Endothelial cell of umbilical vein (primary cell): Measurements from ENCODE around the gene PEMT. TPM values are rescaled to one million over a fixed set of nuclear protein-coding genes. Genes with fewer than 3 reads are reported as not detected.

Source experiments
- BruUV-seq: library from RNA; stranded (reverse); fragments of 400-500 nt; replicated peaks from 2 replicates; lab custom pipeline; 2021; lab: Mats Ljungman, UMichigan
- CTCF ChIA-PET: fragments of 300-600, 350-600 bp; sonication (Branson Sonifier 250); formaldehyde crosslinking; loops from one replicate; lab custom pipeline; 2021; ENCODE audit warnings: antibody characterized with exemption, inconsistent platforms; lab: Charles Lee
- POLR2A ChIA-PET: fragments of 300-600, 350-600 bp; sonication (Branson Sonifier 250); formaldehyde crosslinking; loops from one replicate; lab custom pipeline; 2021; ENCODE audit warnings: antibody characterized with exemption, inconsistent platforms; lab: Charles Lee
- DNase-seq: peaks from one replicate; pipeline ENCODE4 v3.0.0-alpha.2; 2011; ENCODE audit warnings: low read depth, low spot score
- FAIRE-seq: peaks from 2 replicates; lab custom pipeline; 2011; peaks lifted over from hg19 to GRCh38; lab: Jason Lieb, UNC
- H2AFZ ChIP-seq: 2 replicates; pipeline ENCODE4 v1.6.0; 2012; ENCODE audit warnings: low read depth, low read length, control low read depth, inconsistent platforms
- H3K27ac ChIP-seq: 2 replicates; pipeline ENCODE4 v1.5.1; 2011; ENCODE audit warnings: low read depth, mild to moderate bottlenecking, control low read depth, low read length, moderate library complexity; ENCODE audit not compliant: insufficient read depth
- H3K27me3 ChIP-seq, 2 experiments: 2 replicates each; pipeline versions ENCODE4 v1.6.0 to v1.6.1; 2011; ENCODE audit warnings: low read length in 2 of 2, mixed read lengths in 1 of 2; ENCODE audit not compliant: control insufficient read depth in 2 of 2, insufficient read depth in 2 of 2
- H3K36me3 ChIP-seq, 2 experiments: 2 replicates in 1 of 2; 3 replicates in 1 of 2; pipeline ENCODE4 v1.5.1; 2011; ENCODE audit warnings: low read length in 2 of 2, mild to moderate bottlenecking in 1 of 2, moderate library complexity in 1 of 2; ENCODE audit not compliant: control insufficient read depth in 2 of 2, insufficient read depth in 2 of 2; ENCODE audit errors: extremely low read depth in 1 of 2
- H3K4me1 ChIP-seq: 3 replicates; pipeline ENCODE4 v1.5.1; 2011; ENCODE audit warnings: mild to moderate bottlenecking, low read length; ENCODE audit not compliant: control insufficient read depth, insufficient read depth; ENCODE audit errors: extremely low read depth
- H3K4me2 ChIP-seq: 2 replicates; pipeline ENCODE4 v1.6.1; 2011; ENCODE audit warnings: low read length, control low read depth, mixed read lengths; ENCODE audit not compliant: insufficient read depth
- H3K4me3 ChIP-seq, 3 experiments: fragments of 200-600 bp in 1 of 3; sonication (generic), shearing (Covaris generic) in 1 of 3; replicated peaks in 1 of 3; 2 replicates each; pipeline ENCODE4 v1.5.1; 2011 to 2016; ENCODE audit warnings: control low read depth in 3 of 3, low read length in 3 of 3, mild to moderate bottlenecking in 2 of 3, inconsistent platforms in 1 of 3, low read depth in 1 of 3, moderate library complexity in 1 of 3; ENCODE audit not compliant: insufficient read depth in 1 of 3
- H3K79me2 ChIP-seq: 2 replicates; pipeline ENCODE4 v1.6.0; 2012; ENCODE audit warnings: low read length, inconsistent platforms; ENCODE audit not compliant: control insufficient read depth, insufficient read depth
- H3K9ac ChIP-seq: replicated peaks from 2 replicates; pipeline ENCODE3; 2011; ENCODE audit warnings: low read length, control low read depth; ENCODE audit not compliant: insufficient read depth; ENCODE audit errors: extremely low read depth
- H3K9me1 ChIP-seq: replicated peaks from 3 replicates; pipeline ENCODE4 v1.6.0; 2011; ENCODE audit warnings: mild to moderate bottlenecking, low read length; ENCODE audit not compliant: control insufficient read depth, insufficient read depth; ENCODE audit errors: extremely low read depth
- H3K9me3 ChIP-seq: replicated peaks from 2 replicates; pipeline ENCODE4 v1.5.1; 2012; ENCODE audit warnings: low read length, inconsistent platforms; ENCODE audit not compliant: control insufficient read depth, insufficient read depth
- H4K20me1 ChIP-seq: replicated peaks from 2 replicates; pipeline ENCODE3; 2011; ENCODE audit warnings: mild to moderate bottlenecking, low read length; ENCODE audit not compliant: control insufficient read depth, insufficient read depth; ENCODE audit errors: extremely low read depth
- CTCF ChIP-seq, 2 donors: IDR thresholded peaks; 1 replicate in 1 of 2; 2 replicates in 1 of 2; pipeline ENCODE4 v1.5.1; 2011; ENCODE audit warnings: low read length in 2 of 2, mild to moderate bottlenecking in 2 of 2, moderate library complexity in 2 of 2, control low read depth in 1 of 2, inconsistent platforms in 1 of 2, low read depth in 1 of 2; ENCODE audit not compliant: insufficient read depth in 1 of 2; ENCODE audit errors: extremely low read depth in 1 of 2
- EZH2 ChIP-seq: IDR thresholded peaks from 2 replicates; pipeline ENCODE4 v1.6.1; 2012; ENCODE audit warnings: borderline replicate concordance, low read depth, mild to moderate bottlenecking, moderate library complexity, low read length, inconsistent platforms; ENCODE audit not compliant: severe bottlenecking
- FOS ChIP-seq: IDR thresholded peaks from 2 replicates; pipeline ENCODE4 v1.6.1; 2011; ENCODE audit warnings: mild to moderate bottlenecking, low read length, moderate library complexity, borderline replicate concordance; ENCODE audit not compliant: insufficient read depth
- GATA2 ChIP-seq: IDR thresholded peaks from 2 replicates; pipeline ENCODE4 v1.7.0; 2011; ENCODE audit warnings: low read depth, mild to moderate bottlenecking, moderate library complexity, mixed read lengths, low read length; ENCODE audit not compliant: insufficient read length, insufficient read depth
- JUN ChIP-seq: IDR thresholded peaks from 2 replicates; pipeline ENCODE4 v1.6.1; 2011; ENCODE audit warnings: borderline replicate concordance, low read depth; ENCODE audit not compliant: insufficient read length, insufficient read depth
- MYC ChIP-seq: IDR thresholded peaks from one replicate; pipeline ENCODE4 v1.6.1; 2011; ENCODE audit warnings: mild to moderate bottlenecking, low read depth, low read length
- POLR2A ChIP-seq: IDR thresholded peaks from 2 replicates; pipeline ENCODE4 v1.6.1; 2012; ENCODE audit warnings: low read depth, mild to moderate bottlenecking, control low read depth, low read length
- POLR2AphosphoS5 ChIP-seq: IDR thresholded peaks from 2 replicates; pipeline ENCODE4 v1.6.1; 2012; ENCODE audit warnings: low read depth, mild to moderate bottlenecking, control low read depth, low read length, moderate library complexity; ENCODE audit not compliant: insufficient read depth
- dilution Hi-C: fragments of 300-500 bp; cut with MboI; formaldehyde crosslinking; loops from one replicate; pipeline ENCODE4 v1.15.0; 2019; ENCODE audit warnings: low sequenced_read_pairs; ENCODE audit not compliant: extremely low pct_ligation_motif_present
- intact Hi-C: fragments of 100-400 bp; cut with micrococcal nuclease; formaldehyde crosslinking; loops from one replicate; pipeline ENCODE4 v1.10.0; 2022
- polyA plus RNA-seq, 4 experiments: library from polyadenylated mRNA; depleted of rRNA in 3 of 4; stranded (reverse) in 3 of 4; unstranded in 1 of 4; fragments of >200 nt; gene quantifications; 2 replicates each; pipeline versions ENCODE4 v1.2.1 to v1.2.3, GENCODE V29; 2011 to 2012; ENCODE audit warnings: missing spikeins in 1 of 4
- total RNA-seq: library from RNA; stranded (reverse); gene quantifications from 2 replicates; pipeline ENCODE4 v1.2.3, GENCODE V29; 2021
- TF ChIP-seq, protein P1 (sequence below): IDR thresholded peaks from 2 replicates; pipeline ENCODE4 v1.6.1; 2011; ENCODE audit not compliant: insufficient read depth, insufficient read length

Gene PEMT
- total and polyA plus RNA-seq, 2 donors (not counting 3 experiments of a cell fraction or from before 2014, with no cell fraction given) = 35.1 to 58.4 TPM

DNA sequence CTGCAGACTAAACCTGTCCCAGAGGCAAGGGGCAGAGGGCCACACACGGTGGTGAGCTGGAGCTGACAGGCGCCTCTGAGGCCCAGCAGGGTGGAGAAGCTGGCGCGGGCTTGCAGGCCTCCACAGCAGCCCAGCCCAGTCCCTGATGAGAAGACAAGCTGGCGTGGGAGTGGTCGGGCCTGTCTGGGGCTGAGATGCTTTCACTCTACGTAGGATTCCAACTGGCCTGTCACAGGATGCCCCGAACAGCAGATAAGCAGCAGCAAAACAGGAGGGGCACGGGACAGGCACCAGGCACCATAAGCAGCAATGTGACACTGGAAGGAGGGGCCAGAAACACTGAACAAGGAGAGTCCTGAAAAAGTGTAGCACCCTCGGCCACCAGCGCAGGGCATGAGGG lies 40.1 kb downstream of the PEMT start:
- no peak for FAIRE-seq
- no peak overlapping the region for H3K4me3 ChIP-seq
- no peaks in the 10 kb centered on the region for H3K9me3 ChIP-seq
- no peaks in the 10 kb centered on the region for H3K27me3 ChIP-seq
- no peak overlapping the region for H3K4me2 ChIP-seq
- H2AFZ ChIP-seq = no peak overlapping the region
- intact Hi-C loops (no loop called here), dilution Hi-C loops (no loop called here)
- no peak for DNase-seq
- no peak overlapping the region for H3K9ac ChIP-seq
- no peaks in the 10 kb centered on the region for H3K79me2 ChIP-seq
- H4K20me1 ChIP-seq = no peaks in the 10 kb centered on the region
- ChIA-PET CTCF (interaction anchor here (0.8 kb wide), 1 partner anchor 9 kb away, joined by 3 read pairs; no protein-coding TSS in a partner anchor), POLR2A (no interaction called here)
- H3K4me1 ChIP-seq = no peaks in the 10 kb centered on the region
- H3K36me3 ChIP-seq = no peaks in the 10 kb centered on the region
- H3K9me1 ChIP-seq = no peaks in the 10 kb centered on the region
- no peak for TF ChIP-seq POLR2AphosphoS5
- no peak overlapping the region for H3K27ac ChIP-seq
- BruUV-seq = no TSS peak

DNA sequence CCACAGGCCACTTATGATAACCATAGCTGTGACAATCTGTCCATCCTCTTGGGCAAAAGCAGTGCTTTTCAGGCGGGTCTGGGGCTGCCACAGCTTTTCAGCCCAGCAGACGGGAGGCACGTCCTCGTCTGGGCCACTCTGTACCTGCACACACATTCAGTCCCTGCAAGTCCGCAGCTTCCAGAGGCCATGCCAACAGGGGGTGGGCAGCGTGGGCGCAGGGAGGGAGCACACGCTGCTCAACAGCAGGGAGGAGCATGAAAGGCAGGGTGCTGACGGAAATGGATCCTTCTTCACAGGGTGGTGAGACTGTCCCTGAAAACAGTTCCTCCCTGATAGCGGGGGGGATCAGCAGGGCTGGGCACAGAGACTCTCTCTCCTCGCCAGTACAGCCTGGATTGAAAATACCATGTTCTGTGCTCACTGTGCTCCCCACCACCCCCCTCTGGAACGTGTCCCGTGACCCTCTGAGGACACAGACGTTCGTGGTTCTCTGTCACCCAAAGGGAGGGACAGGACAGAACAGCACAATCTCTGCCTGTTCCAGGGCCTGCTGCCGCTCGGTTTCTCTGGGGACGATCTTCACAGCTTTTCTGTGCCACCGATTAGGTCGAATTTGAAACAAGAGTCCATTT lies 41.7 kb downstream of the PEMT start:
- BruUV-seq = no TSS peak
- H4K20me1 ChIP-seq = no peaks in the 10 kb centered on the region
- no peak overlapping the region for H3K4me2 ChIP-seq
- H3K36me3 ChIP-seq = no peaks in the 10 kb centered on the region
- H3K27ac ChIP-seq = no peak overlapping the region
- DNase-seq (no peak), FAIRE-seq (no peak)
- ChIA-PET CTCF (interaction anchor here (0.9 to 1.8 kb wide), 2 partner anchors 11 to 64 kb away, joined by 3 to 4 read pairs; no protein-coding TSS in a partner anchor), POLR2A (no interaction called here)
- H3K27me3 ChIP-seq = no peaks in the 10 kb centered on the region
- no peaks in the 10 kb centered on the region for H3K9me3 ChIP-seq
- H3K4me1 ChIP-seq = no peaks in the 10 kb centered on the region
- dilution Hi-C loops = no loop called here
- H3K4me3 ChIP-seq = no peak overlapping the region
- TF ChIP-seq MYC = no peak
- no peak for TF ChIP-seq FOS
- TF ChIP-seq POLR2AphosphoS5 = no peak
- no peak for TF ChIP-seq POLR2A
- no peak for TF ChIP-seq CTCF (IDR thresholded peaks at IDR 0.05; ENCODE audit: extremely low read depth in 1 of 2, insufficient read depth in 1 of 2, low read depth in 1 of 2, low read length in 2 of 2)
- TF ChIP-seq GATA2 = no peak
- TF ChIP-seq JUN = no peak
- no peak for TF ChIP-seq EZH2
- TF ChIP-seq, protein P1, sequence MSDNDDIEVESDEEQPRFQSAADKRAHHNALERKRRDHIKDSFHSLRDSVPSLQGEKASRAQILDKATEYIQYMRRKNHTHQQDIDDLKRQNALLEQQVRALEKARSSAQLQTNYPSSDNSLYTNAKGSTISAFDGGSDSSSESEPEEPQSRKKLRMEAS = no peak
- no peaks in the 10 kb centered on the region for H3K9me1 ChIP-seq
- H3K79me2 ChIP-seq = no peaks in the 10 kb centered on the region
- no peak overlapping the region for H3K9ac ChIP-seq
- intact Hi-C loops = no loop called here
- no peak overlapping the region for H2AFZ ChIP-seq
